ACHN (cell line): Measurements from ENCODE around the gene RCOR1.
A peak's percentile ranks its signal among the peaks of the same experiment; 100 is the strongest.

Source experiments
- DNase-seq: peaks from one replicate; pipeline ENCODE4 v3.0.0-alpha.2; 2015
- in situ Hi-C: cut with HindIII; loops from 2 replicates; pipeline ENCODE4 v1.10.0; 2017; ENCODE audit warnings: low sequenced_read_pairs, low pct_ligation_motif_present, low pct_unique_long_range_greater_than_20kb

The RCOR1 gene

GRCh38 chr14:102692334-102692733, 99.9 kb downstream of the RCOR1 start:
- DNase-seq, result no peak
- in situ Hi-C loops, result no loop called here

- in situ Hi-C loops, result no loop called here
- no peak for DNase-seq
Observed at GRCh38 chr14:102693006-102693755, 100.7 kb downstream of the RCOR1 start.

- in situ Hi-C loops, result no loop called here
- DNase-seq, result peak; percentile 69
Observed at GRCh38 chr14:102694530-102695166, 102.2 kb downstream of the RCOR1 start.

- in situ Hi-C loops, result no loop called here
- DNase-seq, result no peak
Observed at GRCh38 chr14:102695167-102695555, 102.7 kb downstream of the RCOR1 start.

- no peak for DNase-seq
- in situ Hi-C loops, result no loop called here
Observed at GRCh38 chr14:102696332-102696731, 103.9 kb downstream of the RCOR1 start.

GRCh38 chr14:102696856-102697495, 104.5 kb downstream of the RCOR1 start:
- no peak for DNase-seq
- in situ Hi-C loops, result no loop called here

GRCh38 chr14:102697501-102697900, 105.1 kb downstream of the RCOR1 start:
- peak; percentile 28 for DNase-seq
- in situ Hi-C loops, result no loop called here

GRCh38 chr14:102699416-102700110, 107.1 kb downstream of the RCOR1 start:
- no peak for DNase-seq
- in situ Hi-C loops, result no loop called here

GRCh38 chr14:102708494-102708893, 116.0 kb downstream of the RCOR1 start:
- in situ Hi-C loops, result no loop called here
- DNase-seq, result no peak

GRCh38 chr14:102711207-102711606, 118.8 kb downstream of the RCOR1 start:
- in situ Hi-C loops, result no loop called here
- DNase-seq, result no peak

- DNase-seq, result no peak
- in situ Hi-C loops, result no loop called here
Observed at GRCh38 chr14:102711946-102712345, 119.5 kb downstream of the RCOR1 start.

GRCh38 chr14:102717276-102717675, 124.8 kb downstream of the RCOR1 start:
- no peak for DNase-seq
- in situ Hi-C loops, result no loop called here

GRCh38 chr14:102722646-102723045, 130.2 kb downstream of the RCOR1 start:
- DNase-seq, result no peak
- in situ Hi-C loops, result no loop called here

- in situ Hi-C loops, result no loop called here
- no peak for DNase-seq
Observed at GRCh38 chr14:102723650-102724049, 131.2 kb downstream of the RCOR1 start.

GRCh38 chr14:102726191-102726949, 133.9 kb downstream of the RCOR1 start:
- DNase-seq, result no peak
- in situ Hi-C loops, result no loop called here

- in situ Hi-C loops, result no loop called here
- DNase-seq, result no peak
Observed at GRCh38 chr14:102727336-102728095, 135.1 kb downstream of the RCOR1 start.

- no peak for DNase-seq
- in situ Hi-C loops, result no loop called here
Observed at GRCh38 chr14:102728501-102728900, 136.1 kb downstream of the RCOR1 start.

GRCh38 chr14:102729268-102729667, 136.8 kb downstream of the RCOR1 start:
- DNase-seq, result no peak
- in situ Hi-C loops, result no loop called here
